Spleen (tissue), 7 donors: ENCODE results near the gene IL17D.

Experiments used
- POLR2AphosphoS5 ChIP-seq, 3 donors: sonication (generic); formaldehyde crosslinking; IDR thresholded peaks; one replicate each; pipeline ENCODE4 v1.5.1; 2017; ENCODE audit warnings: antibody characterized with exemption in 3 of 3
- TF ChIP-seq, protein P1 (sequence below), 11 experiments: fragments of 200-600 bp in 7 of 11; fragments of 450-650 bp in 4 of 11; sonication (generic) in 4 of 11; IDR thresholded peaks in 8 of 11; conservative IDR thresholded peaks in 3 of 11; 1 replicate in 7 of 11; 2 replicates in 4 of 11; pipeline versions ENCODE4 v1.4.0 to v1.8.0; 2016 to 2021; ENCODE audit warnings: antibody characterized with exemption in 11 of 11, inconsistent platforms in 4 of 11, mild to moderate bottlenecking in 1 of 11
- donor health status: DM: no; HTN: no; CAD: no; lungs with moderate emphysema.
- donor health status: DM: no; HTN: no; CAD: no.
- donor health status: DM: no; HTN: no; CAD: no.

DNA sequence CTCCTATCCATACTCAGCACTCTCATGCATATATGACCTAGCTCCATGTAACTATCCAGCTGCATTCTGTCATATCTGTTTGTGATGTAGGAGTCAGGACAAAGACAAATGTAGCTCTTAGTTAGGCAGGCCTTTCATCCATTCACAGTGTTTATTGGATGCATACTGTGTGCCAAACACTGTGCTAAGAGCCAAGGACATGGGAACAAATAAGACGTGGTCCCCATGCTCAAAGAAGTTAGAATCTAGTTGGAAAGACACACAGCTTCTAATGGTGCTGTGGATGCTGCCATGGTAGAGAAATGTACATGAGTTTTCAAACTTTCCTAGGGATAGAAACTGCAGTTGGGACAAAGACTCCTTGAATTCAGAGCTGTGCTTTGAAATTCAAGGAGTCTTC, 31.7 kb upstream of the IL17D start:
- TF ChIP-seq, protein P1, sequence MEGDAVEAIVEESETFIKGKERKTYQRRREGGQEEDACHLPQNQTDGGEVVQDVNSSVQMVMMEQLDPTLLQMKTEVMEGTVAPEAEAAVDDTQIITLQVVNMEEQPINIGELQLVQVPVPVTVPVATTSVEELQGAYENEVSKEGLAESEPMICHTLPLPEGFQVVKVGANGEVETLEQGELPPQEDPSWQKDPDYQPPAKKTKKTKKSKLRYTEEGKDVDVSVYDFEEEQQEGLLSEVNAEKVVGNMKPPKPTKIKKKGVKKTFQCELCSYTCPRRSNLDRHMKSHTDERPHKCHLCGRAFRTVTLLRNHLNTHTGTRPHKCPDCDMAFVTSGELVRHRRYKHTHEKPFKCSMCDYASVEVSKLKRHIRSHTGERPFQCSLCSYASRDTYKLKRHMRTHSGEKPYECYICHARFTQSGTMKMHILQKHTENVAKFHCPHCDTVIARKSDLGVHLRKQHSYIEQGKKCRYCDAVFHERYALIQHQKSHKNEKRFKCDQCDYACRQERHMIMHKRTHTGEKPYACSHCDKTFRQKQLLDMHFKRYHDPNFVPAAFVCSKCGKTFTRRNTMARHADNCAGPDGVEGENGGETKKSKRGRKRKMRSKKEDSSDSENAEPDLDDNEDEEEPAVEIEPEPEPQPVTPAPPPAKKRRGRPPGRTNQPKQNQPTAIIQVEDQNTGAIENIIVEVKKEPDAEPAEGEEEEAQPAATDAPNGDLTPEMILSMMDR (IDR thresholded peaks at IDR 0.05 in 8 of 11, conservative IDR thresholded peaks at IDR 0.05 in 3 of 11), result no peak
- no peak for TF ChIP-seq POLR2AphosphoS5 (IDR thresholded peaks at IDR 0.05)
